Skeletal muscle tissue (tissue), 4 donors: ENCODE results near the gene SGMS1. TPM values are rescaled to one million over a fixed set of nuclear protein-coding genes. Genes with fewer than 3 reads are reported as not detected.

ENCODE experiments used
- H3K27ac ChIP-seq: one replicate; pipeline ENCODE4 v1.7.0; 2013; ENCODE audit warnings: mild to moderate bottlenecking, low read depth, low read length, inconsistent platforms
- H3K27me3 ChIP-seq, 3 donors: one replicate each; pipeline ENCODE4 v1.7.0; 2013; ENCODE audit warnings: low read length in 3 of 3; ENCODE audit not compliant: control insufficient read depth in 3 of 3, insufficient read depth in 3 of 3
- H3K36me3 ChIP-seq, 3 donors: one replicate each; pipeline ENCODE4 v1.7.0; 2013; ENCODE audit warnings: low read length in 3 of 3; ENCODE audit not compliant: control insufficient read depth in 3 of 3, insufficient read depth in 3 of 3
- H3K4me1 ChIP-seq, 3 donors: one replicate each; pipeline ENCODE4 v1.7.0; 2013; ENCODE audit warnings: low read length in 3 of 3, mild to moderate bottlenecking in 3 of 3; ENCODE audit not compliant: control insufficient read depth in 3 of 3, insufficient read depth in 3 of 3
- H3K4me3 ChIP-seq, 3 donors: one replicate each; pipeline ENCODE4 v1.7.0; 2013; ENCODE audit warnings: low read length in 3 of 3
- H3K9ac ChIP-seq, 3 donors: one replicate each; pipeline ENCODE4 v1.7.0; 2013; ENCODE audit warnings: low read length in 3 of 3, mild to moderate bottlenecking in 3 of 3, moderate library complexity in 2 of 3, low read depth in 1 of 3
- H3K9me3 ChIP-seq, 3 donors: one replicate each; pipeline ENCODE4 v1.7.0; 2013; ENCODE audit warnings: low read length in 3 of 3; ENCODE audit not compliant: control insufficient read depth in 3 of 3
- total RNA-seq: library from RNA; depleted of rRNA; stranded (reverse); fragments of >200 nt; gene quantifications from one replicate; pipeline ENCODE4 v1.2.3, GENCODE V29; 2014
- donor health status: Osteomylitis.

Gene SGMS1
- total RNA-seq, 1 donor from 2014 or later: 62.6 TPM

DNA sequence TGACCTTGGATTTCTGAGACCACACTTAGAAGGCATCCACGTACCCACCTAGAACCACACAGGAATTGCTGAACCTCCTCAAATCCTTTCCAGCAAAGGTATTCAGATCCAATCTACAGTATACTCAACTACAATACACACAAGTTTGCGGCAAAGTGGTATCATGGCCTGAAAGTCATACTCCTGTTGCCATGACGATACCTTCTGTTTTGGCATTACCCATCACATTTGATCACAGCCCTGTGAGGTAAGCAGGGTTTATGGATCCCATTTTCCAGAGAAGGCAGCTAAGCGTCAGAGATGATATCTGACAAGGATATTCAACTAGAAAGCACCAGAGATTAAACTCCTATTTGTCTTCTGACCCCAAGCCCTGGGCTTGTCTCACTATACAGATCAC lies 32.8 kb downstream of the SGMS1 start:
- no peak overlapping the region for H3K9ac ChIP-seq
- H3K27ac ChIP-seq: no peak overlapping the region
- H3K4me3 ChIP-seq: no peak overlapping the region
- H3K36me3 ChIP-seq: peaks cover 2 to 7% (median 4%) of the 10 kb centered on the region in 3 donors
- no peaks in the 10 kb centered on the region for H3K9me3 ChIP-seq
- no peaks in the 10 kb centered on the region for H3K27me3 ChIP-seq
- H3K4me1 ChIP-seq: peaks cover 0 to 6% (median 0%) of the 10 kb centered on the region in 3 donors

DNA sequence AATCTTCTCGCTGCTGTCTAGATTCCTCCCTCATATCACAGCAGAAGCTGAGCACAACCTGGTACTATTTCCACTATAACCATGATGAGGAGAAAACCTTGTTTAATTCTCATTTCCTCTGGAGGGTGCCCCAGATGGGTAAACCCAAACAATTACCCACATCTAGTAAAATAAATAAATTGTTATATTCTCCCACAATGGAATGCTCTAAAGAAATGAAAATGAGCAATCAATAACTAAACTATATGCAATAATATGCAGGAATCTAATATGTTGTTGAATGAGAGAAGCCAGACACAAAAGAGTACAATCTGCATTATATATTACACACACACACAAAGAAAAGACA lies 37.0 kb downstream of the SGMS1 start:
- H3K27ac ChIP-seq: no peak overlapping the region
- peaks cover 2 to 7% (median 4%) of the 10 kb centered on the region in 3 donors for H3K36me3 ChIP-seq
- no peaks in the 10 kb centered on the region for H3K27me3 ChIP-seq
- no peak overlapping the region for H3K4me3 ChIP-seq
- peaks cover 0 to 6% (median 3%) of the 10 kb centered on the region in 3 donors for H3K4me1 ChIP-seq
- no peak overlapping the region for H3K9ac ChIP-seq
- H3K9me3 ChIP-seq: no peaks in the 10 kb centered on the region

DNA sequence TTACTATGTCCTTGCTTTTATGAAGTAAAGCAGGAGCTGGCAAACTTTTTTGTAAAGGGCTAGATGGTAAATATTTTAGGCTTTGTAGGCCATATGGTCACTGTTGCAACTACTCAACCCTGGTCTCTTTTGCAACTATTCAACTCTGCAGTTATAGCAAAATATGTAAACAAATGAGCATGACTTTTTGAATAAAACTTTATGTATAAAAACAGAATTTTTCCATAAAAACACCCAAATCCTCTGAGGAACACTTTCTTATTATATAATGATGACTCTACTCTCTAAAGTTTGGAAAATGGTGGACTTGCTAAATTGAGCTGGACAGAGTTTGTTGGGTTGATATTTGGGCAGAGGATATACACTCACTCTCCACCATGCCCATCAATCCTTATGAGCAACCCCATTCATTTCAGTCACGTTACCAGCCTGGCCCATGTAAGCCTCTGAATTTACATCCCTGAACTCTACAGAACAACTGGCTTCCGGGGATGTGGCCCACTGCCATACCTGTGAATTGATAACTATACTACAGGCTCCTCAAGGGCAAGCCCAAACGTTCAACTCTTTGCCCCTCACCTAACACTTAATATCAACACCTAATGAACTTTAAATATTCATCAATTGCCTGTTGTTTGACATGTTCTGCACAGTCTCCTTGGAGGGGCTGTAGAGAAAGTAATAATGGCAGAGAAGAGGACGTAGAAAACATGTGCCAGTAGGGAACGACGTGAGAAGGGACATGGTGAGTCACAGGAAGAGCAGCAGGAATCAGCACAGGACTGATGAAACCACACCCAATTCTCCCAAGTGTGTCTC lies 37.6 kb downstream of the SGMS1 start:
- H3K9ac ChIP-seq: no peak overlapping the region
- no peaks in the 10 kb centered on the region for H3K27me3 ChIP-seq
- peaks cover 2 to 7% (median 4%) of the 10 kb centered on the region in 3 donors for H3K36me3 ChIP-seq
- H3K27ac ChIP-seq: no peak overlapping the region
- no peak overlapping the region for H3K4me3 ChIP-seq
- H3K9me3 ChIP-seq: no peaks in the 10 kb centered on the region
- peaks cover 0 to 8% (median 3%) of the 10 kb centered on the region in 3 donors for H3K4me1 ChIP-seq

DNA sequence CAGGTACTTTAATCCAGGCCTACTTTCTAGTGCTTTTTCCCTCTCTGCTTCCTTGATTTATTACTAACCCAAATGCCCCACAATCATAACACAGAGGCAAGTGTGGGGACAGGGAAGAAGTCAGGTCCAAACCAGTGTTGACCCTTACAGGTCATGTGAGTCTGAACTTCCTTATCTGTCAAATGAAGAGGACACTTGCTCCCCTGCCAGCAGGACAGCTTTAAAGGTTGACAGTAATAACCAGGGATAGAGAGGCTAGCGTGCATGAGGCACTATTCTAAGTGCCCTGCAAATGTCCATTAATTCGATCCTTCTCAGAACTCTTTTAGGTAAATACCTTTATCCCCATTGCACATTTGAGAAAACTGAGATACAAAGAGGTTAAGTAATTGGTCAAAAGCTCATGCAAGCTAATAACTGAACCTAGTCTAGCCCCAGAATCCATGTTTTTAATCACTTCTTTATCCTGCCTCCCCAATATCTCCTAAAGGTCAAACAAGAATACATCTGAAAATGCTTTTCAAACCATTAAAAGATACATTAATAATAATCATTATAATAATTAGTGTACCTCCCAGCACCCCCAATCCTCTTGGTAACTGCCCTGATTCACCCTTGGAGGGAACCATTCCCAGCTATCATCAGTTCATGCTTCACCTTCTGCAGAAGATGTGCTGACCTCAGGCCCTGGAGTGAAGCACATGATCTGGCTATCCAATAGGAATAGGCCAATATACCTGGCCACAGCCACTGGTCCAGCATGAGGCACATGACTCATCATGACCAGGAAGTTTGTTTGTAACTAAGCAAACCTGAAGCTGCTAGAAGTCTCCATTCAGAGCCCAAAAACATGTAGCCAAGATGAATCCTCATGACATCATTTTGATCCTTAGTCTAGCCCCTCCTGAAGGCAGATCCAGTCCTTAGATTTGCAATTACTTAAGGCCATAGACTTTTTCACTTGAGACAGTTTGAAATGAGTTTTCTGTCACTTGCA lies 40.7 kb downstream of the SGMS1 start:
- Histone ChIP-seq H3K4me3 (no peak overlapping the region), H3K36me3 (peaks cover 0 to 2% (median 2%) of the 10 kb centered on the region in 3 donors), H3K4me1 (peaks cover 1 to 10% (median 9%) of the 10 kb centered on the region in 3 donors), H3K27ac (no peak overlapping the region), H3K27me3 (no peaks in the 10 kb centered on the region), H3K9me3 (no peaks in the 10 kb centered on the region), H3K9ac (no peak overlapping the region)

DNA sequence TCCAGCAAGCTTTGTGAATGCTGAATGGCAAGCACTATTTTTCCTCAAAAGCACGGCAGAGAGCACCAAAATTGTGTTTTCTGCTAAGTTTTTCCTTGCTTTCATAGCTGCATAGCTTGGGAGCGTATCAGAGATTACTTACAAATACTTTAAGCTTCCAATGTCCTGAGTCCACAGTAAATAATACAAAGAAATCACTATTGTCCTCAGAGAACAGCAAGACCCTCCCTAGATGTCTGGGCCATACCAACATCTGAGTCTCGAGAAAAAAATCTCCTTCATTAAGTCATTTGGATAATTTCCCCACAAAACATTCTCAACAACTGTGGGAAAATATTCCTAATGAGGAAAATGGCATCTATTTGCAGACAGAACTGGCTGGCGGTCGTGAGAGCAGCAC lies 41.7 kb downstream of the SGMS1 start:
- peaks cover 7 to 15% (median 15%) of the 10 kb centered on the region in 3 donors for H3K4me1 ChIP-seq
- H3K27me3 ChIP-seq: no peaks in the 10 kb centered on the region
- no peaks in the 10 kb centered on the region for H3K9me3 ChIP-seq
- H3K36me3 ChIP-seq: no peaks in the 10 kb centered on the region
- H3K9ac ChIP-seq: no peak overlapping the region
- no peak overlapping the region for H3K4me3 ChIP-seq
- H3K27ac ChIP-seq: no peak overlapping the region

DNA sequence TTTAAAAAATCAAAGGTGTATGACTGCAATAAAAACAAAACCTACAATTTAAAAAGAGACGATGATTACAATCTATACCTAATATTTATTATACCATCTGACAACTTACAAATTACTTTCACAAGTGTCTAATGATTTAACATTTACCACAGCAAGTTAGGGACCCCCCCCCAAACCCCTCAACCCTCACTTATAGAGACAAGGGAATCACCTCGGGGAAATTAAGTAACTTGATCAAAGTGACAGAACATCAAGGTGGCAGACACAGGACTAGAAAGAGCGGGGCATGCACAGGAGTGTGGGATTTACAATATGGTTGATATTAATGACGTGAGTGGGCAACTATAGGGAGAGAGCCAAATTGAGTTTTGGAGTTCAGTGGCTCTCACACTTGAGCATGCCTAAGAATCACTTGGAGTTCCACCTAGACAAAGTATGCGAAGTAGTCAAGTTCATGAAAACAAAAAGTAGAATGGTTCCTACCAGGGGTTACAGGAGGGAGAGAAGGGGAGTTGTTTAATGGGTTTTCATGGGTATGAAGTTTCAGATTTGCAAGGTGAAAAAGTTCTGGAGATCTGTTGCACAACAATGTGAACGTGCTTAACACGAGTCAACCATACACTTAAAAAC lies 43.4 kb downstream of the SGMS1 start:
- peaks cover 9 to 22% (median 15%) of the 10 kb centered on the region in 3 donors for H3K4me1 ChIP-seq
- no peak overlapping the region for H3K27ac ChIP-seq
- no peaks in the 10 kb centered on the region for H3K9me3 ChIP-seq
- H3K27me3 ChIP-seq: no peaks in the 10 kb centered on the region
- no peaks in the 10 kb centered on the region for H3K36me3 ChIP-seq
- no peak overlapping the region for H3K4me3 ChIP-seq
- no peak overlapping the region for H3K9ac ChIP-seq

DNA sequence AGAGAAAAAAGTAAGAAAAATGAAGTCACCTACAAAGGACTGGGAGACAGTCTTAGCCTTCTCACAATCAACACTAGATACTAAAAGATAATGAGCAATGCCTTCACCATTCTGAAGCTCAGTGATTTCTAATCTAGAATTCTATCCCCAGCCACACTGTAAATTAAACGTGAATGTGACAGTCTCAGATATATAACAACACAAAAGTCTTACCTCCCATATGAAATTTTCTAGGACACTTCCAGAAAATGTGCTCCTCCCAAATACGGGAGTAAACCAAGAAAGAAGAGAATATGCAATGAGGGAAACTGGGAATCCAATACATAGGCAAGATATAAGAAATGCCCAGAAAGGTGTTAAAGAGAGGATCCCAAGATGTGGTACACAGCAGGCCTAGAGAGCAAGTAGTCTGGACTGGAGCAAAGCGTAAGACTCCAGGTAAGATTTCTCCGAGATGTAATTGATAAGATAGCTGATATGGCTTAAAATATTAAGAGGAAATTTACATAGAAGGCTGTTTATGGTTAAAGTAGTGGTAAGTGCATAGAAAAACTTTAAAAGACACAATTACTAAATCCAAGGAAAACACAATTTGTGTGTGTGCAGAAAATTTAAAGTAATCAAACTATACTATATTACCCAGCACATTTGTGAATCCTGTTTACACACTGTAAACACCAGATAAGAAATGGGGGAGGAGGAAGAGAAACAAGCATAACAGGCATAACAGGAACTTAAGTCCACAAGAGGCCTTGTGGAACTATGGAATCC lies 44.1 kb downstream of the SGMS1 start:
- no peak overlapping the region for H3K4me3 ChIP-seq
- no peak overlapping the region for H3K9ac ChIP-seq
- H3K27ac ChIP-seq: no peak overlapping the region
- H3K9me3 ChIP-seq: no peaks in the 10 kb centered on the region
- no peaks in the 10 kb centered on the region for H3K27me3 ChIP-seq
- H3K4me1 ChIP-seq: peaks cover 9 to 22% (median 15%) of the 10 kb centered on the region in 3 donors
- H3K36me3 ChIP-seq: no peaks in the 10 kb centered on the region

DNA sequence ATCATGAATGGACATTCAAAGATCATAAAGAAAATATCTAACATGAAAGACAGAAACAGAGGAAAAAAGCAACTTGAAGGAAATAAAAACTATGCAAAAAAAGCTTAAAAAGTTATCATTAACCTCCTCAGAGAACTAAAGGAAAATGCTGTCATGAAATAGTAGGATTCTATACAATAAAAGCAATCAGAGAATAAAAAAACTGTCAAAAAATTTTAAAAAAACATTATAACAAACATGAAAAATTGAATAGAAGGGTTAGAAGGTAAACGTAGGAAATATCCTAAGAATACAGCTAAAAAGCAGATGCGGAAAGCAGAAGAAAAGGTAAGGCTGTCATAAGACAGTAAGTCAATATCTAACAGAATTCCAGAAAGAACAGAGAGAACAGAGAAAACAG lies 44.8 kb downstream of the SGMS1 start:
- H3K9ac ChIP-seq: no peak overlapping the region
- H3K9me3 ChIP-seq: no peaks in the 10 kb centered on the region
- H3K36me3 ChIP-seq: no peaks in the 10 kb centered on the region
- H3K27me3 ChIP-seq: no peaks in the 10 kb centered on the region
- H3K4me1 ChIP-seq: peaks cover 9 to 22% (median 15%) of the 10 kb centered on the region in 3 donors
- no peak overlapping the region for H3K27ac ChIP-seq
- no peak overlapping the region for H3K4me3 ChIP-seq

DNA sequence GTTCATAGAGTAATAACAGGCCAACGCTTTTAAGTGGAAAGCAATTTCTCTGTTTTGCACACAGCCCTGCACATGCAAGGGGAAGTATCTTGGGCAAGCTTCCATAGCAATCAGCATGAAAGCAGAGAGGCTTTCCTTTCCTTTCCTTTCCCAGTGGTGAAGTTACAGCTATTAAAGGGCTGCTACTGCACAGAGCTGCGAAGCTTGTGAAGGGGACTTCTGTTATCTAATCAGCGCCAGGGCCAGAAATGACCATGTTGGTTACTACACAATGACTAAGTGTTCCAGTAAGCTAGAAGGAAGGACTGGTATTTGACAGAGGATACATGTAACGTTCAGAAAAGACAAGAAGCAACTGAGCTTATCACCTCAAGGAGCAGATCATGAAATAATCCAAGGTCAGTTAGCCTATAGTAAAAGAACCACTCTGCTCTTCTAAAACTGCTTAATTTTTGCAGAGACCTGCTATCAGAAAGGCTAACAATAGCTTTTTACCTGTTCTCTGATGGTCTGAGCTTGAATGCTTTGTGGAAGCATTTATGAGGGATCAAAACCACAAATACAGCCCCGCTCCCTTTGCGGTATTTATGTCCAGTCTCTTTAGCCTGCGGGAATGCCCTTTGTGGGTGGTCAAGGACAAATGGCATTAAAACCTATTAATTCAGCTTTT lies 45.9 kb downstream of the SGMS1 start:
- Histone ChIP-seq H3K27me3 (no peaks in the 10 kb centered on the region), H3K36me3 (no peaks in the 10 kb centered on the region), H3K4me3 (no peak overlapping the region), H3K4me1 (peaks cover 9 to 22% (median 13%) of the 10 kb centered on the region in 3 donors), H3K27ac (no peak overlapping the region), H3K9me3 (no peaks in the 10 kb centered on the region), H3K9ac (peak overlapping the region in 1 of 3 donors; percentile 36)
